Liver (tissue), 3 donors: ENCODE data around the gene LRMDA.

Experiments
- CTCF ChIP-seq: fragments of 150-350 bp; IDR thresholded peaks from 2 replicates; pipeline ENCODE4 v1.5.1; 2017; ENCODE audit warnings: improper control_type of control experiment, low read depth, low read length; ENCODE audit not compliant: missing input control
- EGR1 ChIP-seq, 2 donors: IDR thresholded peaks; 2 replicates each; pipeline ENCODE4 v1.6.1; 2016 to 2018; ENCODE audit warnings: antibody characterized with exemption in 2 of 2, low read depth in 2 of 2
- FOXA1 ChIP-seq: IDR thresholded peaks from 2 replicates; pipeline ENCODE4 v1.6.1; 2016; ENCODE audit warnings: antibody characterized with exemption
- GABPA ChIP-seq, 2 donors: IDR thresholded peaks in 1 of 2; conservative IDR thresholded peaks in 1 of 2; 2 replicates each; pipeline ENCODE4 v1.6.1; 2016; ENCODE audit warnings: antibody characterized with exemption in 2 of 2, mild to moderate bottlenecking in 1 of 2, moderate library complexity in 1 of 2
- TF ChIP-seq, protein P1 (sequence below): IDR thresholded peaks from 2 replicates; pipeline ENCODE4 v1.6.1; 2016; ENCODE audit warnings: antibody characterized with exemption
- donor health status: healthy.
- donor health status: healthy.

DNA sequence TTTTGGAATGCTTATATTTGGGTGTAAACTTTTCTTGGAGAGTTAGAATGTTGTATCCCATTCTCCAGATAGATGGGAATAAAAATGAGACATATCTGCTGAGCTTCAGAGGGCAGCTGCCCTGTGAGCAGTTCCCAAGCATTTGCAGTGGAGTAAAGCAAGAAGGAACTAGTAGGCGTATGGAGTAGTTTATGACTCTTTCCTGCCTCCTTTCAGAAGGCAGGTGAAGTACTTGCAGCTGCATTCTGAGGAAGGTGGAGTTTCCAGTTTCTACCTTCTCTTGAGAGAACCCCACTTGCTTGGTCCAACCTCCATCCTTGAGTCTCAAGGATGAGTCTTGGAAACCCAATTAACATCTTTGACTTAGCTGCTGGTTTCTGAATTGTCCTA is 563.6 kb downstream of the LRMDA start:
- TF ChIP-seq EGR1 (IDR thresholded peaks at IDR 0.05; ENCODE audit: low read depth in 2 of 2) (no peak), FOXA1 (no peak), CTCF (no peak), GABPA (IDR thresholded peaks at IDR 0.05 in 1 of 2, conservative IDR thresholded peaks at IDR 0.05 in 1 of 2) (no peak)
- TF ChIP-seq, protein P1, sequence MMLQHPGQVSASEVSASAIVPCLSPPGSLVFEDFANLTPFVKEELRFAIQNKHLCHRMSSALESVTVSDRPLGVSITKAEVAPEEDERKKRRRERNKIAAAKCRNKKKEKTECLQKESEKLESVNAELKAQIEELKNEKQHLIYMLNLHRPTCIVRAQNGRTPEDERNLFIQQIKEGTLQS: no peak
